ENCODE results near the gene KCNQ2.

Gene KCNQ2

GRCh38 chr20:63497946-63498935 is 25.8 kb upstream of the KCNQ2 start:
- Histone ChIP-seq H3K9me3 (ENCODE audit: insufficient read depth, low read length) (no peaks in the 10 kb centered on the region), H3K4me2 (ENCODE audit: low read length) (no peak overlapping the region), H3K4me3 (ENCODE audit: low read length) (no peak overlapping the region), H3K79me2 (ENCODE audit: low read length) (no peaks in the 10 kb centered on the region), H3K27ac (ENCODE audit: low read length) (no peak overlapping the region), H3K36me3 (replicated peaks; ENCODE audit: low read depth, low read length) (no peaks in the 10 kb centered on the region), H3K9ac (ENCODE audit: low read length) (no peak overlapping the region), H3K4me1 (ENCODE audit: low read length) (no peaks in the 10 kb centered on the region), H2AFZ (ENCODE audit: low read depth, low read length) (no peak overlapping the region), H3K27me3 (ENCODE audit: low read depth, low read length) (no peaks in the 10 kb centered on the region), H4K20me1 (ENCODE audit: insufficient read depth, low read length) (no peaks in the 10 kb centered on the region)
- no peak for TF ChIP-seq EZH2phosphoT487 (IDR thresholded peaks at IDR 0.05; ENCODE audit: low read depth)
- TF ChIP-seq, protein P1, sequence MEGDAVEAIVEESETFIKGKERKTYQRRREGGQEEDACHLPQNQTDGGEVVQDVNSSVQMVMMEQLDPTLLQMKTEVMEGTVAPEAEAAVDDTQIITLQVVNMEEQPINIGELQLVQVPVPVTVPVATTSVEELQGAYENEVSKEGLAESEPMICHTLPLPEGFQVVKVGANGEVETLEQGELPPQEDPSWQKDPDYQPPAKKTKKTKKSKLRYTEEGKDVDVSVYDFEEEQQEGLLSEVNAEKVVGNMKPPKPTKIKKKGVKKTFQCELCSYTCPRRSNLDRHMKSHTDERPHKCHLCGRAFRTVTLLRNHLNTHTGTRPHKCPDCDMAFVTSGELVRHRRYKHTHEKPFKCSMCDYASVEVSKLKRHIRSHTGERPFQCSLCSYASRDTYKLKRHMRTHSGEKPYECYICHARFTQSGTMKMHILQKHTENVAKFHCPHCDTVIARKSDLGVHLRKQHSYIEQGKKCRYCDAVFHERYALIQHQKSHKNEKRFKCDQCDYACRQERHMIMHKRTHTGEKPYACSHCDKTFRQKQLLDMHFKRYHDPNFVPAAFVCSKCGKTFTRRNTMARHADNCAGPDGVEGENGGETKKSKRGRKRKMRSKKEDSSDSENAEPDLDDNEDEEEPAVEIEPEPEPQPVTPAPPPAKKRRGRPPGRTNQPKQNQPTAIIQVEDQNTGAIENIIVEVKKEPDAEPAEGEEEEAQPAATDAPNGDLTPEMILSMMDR (IDR thresholded peaks at IDR 0.05; ENCODE audit: low read depth, low read length): no peak

- Histone ChIP-seq H4K20me1 (ENCODE audit: insufficient read depth, low read length) (no peaks in the 10 kb centered on the region), H3K36me3 (replicated peaks; ENCODE audit: low read depth, low read length) (no peaks in the 10 kb centered on the region), H3K4me2 (ENCODE audit: low read length) (no peak overlapping the region), H3K79me2 (ENCODE audit: low read length) (no peaks in the 10 kb centered on the region), H3K4me1 (ENCODE audit: low read length) (no peaks in the 10 kb centered on the region), H3K9me3 (ENCODE audit: insufficient read depth, low read length) (no peaks in the 10 kb centered on the region), H3K27me3 (ENCODE audit: low read depth, low read length) (no peaks in the 10 kb centered on the region), H3K9ac (ENCODE audit: low read length) (no peak overlapping the region), H3K4me3 (ENCODE audit: low read length) (no peak overlapping the region), H3K27ac (ENCODE audit: low read length) (no peak overlapping the region), H2AFZ (ENCODE audit: low read depth, low read length) (no peak overlapping the region)
- TF ChIP-seq, protein P1 (IDR thresholded peaks at IDR 0.05; ENCODE audit: low read depth, low read length): no peak
- no peak for TF ChIP-seq EZH2phosphoT487 (IDR thresholded peaks at IDR 0.05; ENCODE audit: low read depth)
Measured at GRCh38 chr20:63497138-63497945, 24.9 kb upstream of the KCNQ2 start.

DNA sequence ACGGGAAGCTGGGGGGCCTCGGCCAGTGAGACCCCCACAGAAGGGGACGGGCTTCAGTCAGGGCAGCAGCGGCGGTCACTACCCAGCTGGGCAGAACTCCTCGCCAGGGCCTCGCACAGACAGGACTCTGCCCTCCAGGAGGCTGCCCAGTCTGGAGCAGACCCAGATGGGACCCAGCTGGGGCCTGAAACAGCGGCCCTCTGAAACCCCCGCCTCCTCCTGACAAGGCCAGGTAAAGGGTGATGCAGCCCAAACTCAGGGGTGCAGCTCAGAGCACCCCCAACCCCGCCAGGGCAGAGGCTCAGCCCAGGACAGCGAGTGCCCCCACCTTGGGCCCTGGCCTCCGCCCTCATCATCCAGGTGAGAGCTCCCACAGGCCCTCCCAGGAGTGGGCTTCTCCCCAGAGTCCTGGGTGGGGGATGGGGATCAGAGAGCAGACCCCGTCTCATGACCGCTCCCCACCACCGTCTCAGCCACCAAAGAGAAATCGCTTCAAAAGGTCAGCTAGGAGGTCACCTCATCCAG is 24.2 kb upstream of the KCNQ2 start:
- Histone ChIP-seq H3K79me2 (ENCODE audit: low read length) (no peaks in the 10 kb centered on the region), H3K27me3 (ENCODE audit: low read depth, low read length) (no peaks in the 10 kb centered on the region), H3K9ac (ENCODE audit: low read length) (no peak overlapping the region), H3K4me3 (ENCODE audit: low read length) (peak overlapping the region; percentile 45), H2AFZ (ENCODE audit: low read depth, low read length) (no peak overlapping the region), H3K27ac (ENCODE audit: low read length) (no peak overlapping the region), H3K4me1 (ENCODE audit: low read length) (no peaks in the 10 kb centered on the region), H4K20me1 (ENCODE audit: insufficient read depth, low read length) (no peaks in the 10 kb centered on the region), H3K4me2 (ENCODE audit: low read length) (peak overlapping the region; percentile 67), H3K9me3 (ENCODE audit: insufficient read depth, low read length) (no peaks in the 10 kb centered on the region), H3K36me3 (replicated peaks; ENCODE audit: low read depth, low read length) (no peaks in the 10 kb centered on the region)
- no peak for TF ChIP-seq EZH2phosphoT487 (IDR thresholded peaks at IDR 0.05; ENCODE audit: low read depth)
- TF ChIP-seq, protein P1 (IDR thresholded peaks at IDR 0.05; ENCODE audit: low read depth, low read length): no peak

All from OCI-LY3 (cell line).